PC-9 (cell line): ENCODE data around the gene RNF227.

Experiments
- EZH2 ChIP-seq: fragments of 200-600 bp; sonication (generic); IDR thresholded peaks from 2 replicates; pipeline ENCODE4 v1.8.0; 2017; ENCODE audit warnings: antibody characterized with exemption, low read depth
- TF ChIP-seq, protein P1 (sequence below): fragments of 200-600 bp; sonication (generic); conservative IDR thresholded peaks from 2 replicates; pipeline ENCODE4 v1.6.1; 2017; ENCODE audit warnings: mixed run types, antibody characterized with exemption, mild to moderate bottlenecking, moderate library complexity

DNA sequence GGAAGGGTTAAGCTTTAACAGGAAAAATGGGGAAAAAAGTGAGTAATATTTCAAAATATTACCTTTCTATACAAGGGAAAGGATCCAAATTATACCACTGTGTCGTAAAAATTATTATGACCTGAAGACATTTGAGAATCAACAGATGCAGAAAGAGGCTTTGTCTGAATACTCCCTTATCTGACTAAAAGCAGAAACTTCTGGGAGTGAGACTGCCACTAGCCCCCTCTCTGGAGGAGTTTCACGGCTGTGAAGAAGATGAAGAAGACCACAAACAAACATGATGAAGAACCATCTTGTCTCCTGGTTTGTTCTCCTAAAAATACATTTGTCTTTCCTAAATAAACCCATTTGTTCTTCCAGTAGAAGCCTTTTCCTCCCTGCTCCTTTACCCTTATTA lies 45.3 kb upstream of the RNF227 start:
- TF ChIP-seq EZH2: no peak
- TF ChIP-seq, protein P1, sequence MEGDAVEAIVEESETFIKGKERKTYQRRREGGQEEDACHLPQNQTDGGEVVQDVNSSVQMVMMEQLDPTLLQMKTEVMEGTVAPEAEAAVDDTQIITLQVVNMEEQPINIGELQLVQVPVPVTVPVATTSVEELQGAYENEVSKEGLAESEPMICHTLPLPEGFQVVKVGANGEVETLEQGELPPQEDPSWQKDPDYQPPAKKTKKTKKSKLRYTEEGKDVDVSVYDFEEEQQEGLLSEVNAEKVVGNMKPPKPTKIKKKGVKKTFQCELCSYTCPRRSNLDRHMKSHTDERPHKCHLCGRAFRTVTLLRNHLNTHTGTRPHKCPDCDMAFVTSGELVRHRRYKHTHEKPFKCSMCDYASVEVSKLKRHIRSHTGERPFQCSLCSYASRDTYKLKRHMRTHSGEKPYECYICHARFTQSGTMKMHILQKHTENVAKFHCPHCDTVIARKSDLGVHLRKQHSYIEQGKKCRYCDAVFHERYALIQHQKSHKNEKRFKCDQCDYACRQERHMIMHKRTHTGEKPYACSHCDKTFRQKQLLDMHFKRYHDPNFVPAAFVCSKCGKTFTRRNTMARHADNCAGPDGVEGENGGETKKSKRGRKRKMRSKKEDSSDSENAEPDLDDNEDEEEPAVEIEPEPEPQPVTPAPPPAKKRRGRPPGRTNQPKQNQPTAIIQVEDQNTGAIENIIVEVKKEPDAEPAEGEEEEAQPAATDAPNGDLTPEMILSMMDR: no peak
